ENCODE data around the gene ENTPD7.

Gene ENTPD7

DNA sequence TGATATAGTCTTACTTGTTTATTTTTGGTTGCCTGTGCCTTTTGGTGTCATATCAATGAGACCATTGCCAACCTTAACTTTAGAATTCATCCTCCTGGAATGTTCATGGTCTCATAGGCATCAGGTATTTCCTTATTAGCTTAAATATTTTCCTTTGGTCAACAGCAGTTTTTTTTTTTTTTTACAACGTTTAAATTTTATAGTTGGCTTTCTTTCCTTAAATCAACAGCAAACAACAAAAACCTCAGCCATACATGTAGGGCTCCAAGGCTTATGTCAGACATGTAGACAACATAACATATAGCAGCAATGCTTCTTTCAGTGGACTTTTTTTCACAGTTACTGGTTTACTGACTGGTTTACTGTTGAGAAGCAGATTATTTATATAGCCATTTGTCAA, 22.7 kb downstream of the ENTPD7 start:
- peaks cover 3% of the 10 kb centered on the region for H3K27me3 ChIP-seq (ENCODE audit: insufficient read depth, low read length, poor library complexity)
- H3K79me2 ChIP-seq (ENCODE audit: insufficient read depth, low read length) = no peaks in the 10 kb centered on the region
- ATAC-seq (ENCODE audit: insufficient read depth, low read depth) = no peak
- no peaks in the 10 kb centered on the region for H3K36me3 ChIP-seq (ENCODE audit: insufficient read depth, low read length)
- TF ChIP-seq, protein P1, sequence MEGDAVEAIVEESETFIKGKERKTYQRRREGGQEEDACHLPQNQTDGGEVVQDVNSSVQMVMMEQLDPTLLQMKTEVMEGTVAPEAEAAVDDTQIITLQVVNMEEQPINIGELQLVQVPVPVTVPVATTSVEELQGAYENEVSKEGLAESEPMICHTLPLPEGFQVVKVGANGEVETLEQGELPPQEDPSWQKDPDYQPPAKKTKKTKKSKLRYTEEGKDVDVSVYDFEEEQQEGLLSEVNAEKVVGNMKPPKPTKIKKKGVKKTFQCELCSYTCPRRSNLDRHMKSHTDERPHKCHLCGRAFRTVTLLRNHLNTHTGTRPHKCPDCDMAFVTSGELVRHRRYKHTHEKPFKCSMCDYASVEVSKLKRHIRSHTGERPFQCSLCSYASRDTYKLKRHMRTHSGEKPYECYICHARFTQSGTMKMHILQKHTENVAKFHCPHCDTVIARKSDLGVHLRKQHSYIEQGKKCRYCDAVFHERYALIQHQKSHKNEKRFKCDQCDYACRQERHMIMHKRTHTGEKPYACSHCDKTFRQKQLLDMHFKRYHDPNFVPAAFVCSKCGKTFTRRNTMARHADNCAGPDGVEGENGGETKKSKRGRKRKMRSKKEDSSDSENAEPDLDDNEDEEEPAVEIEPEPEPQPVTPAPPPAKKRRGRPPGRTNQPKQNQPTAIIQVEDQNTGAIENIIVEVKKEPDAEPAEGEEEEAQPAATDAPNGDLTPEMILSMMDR (IDR thresholded peaks at IDR 0.05; ENCODE audit: borderline replicate concordance, extremely low read depth, low read length, poor library complexity, severe bottlenecking) = no peak
- TF ChIP-seq EZH2 (IDR thresholded peaks at IDR 0.05; ENCODE audit: borderline replicate concordance, low read depth, low read length, severe bottlenecking) = no peak
- no peak overlapping the region for H3K4me3 ChIP-seq (ENCODE audit: low read depth in 1 of 2, low read length in 2 of 2)
- H3K4me1 ChIP-seq (ENCODE audit: insufficient read depth, low read length) = no peaks in the 10 kb centered on the region
- no peak overlapping the region for H3K9ac ChIP-seq (ENCODE audit: low read depth, low read length)
- no peak overlapping the region for H2AFZ ChIP-seq (ENCODE audit: low read depth, low read length)
- H3K27ac ChIP-seq (ENCODE audit: low read length) = no peak overlapping the region
- no peak for DNase-seq
- no peaks in the 10 kb centered on the region for H3K9me3 ChIP-seq (ENCODE audit: insufficient read depth, low read length, severe bottlenecking)
- no peaks in the 10 kb centered on the region for H4K20me1 ChIP-seq (ENCODE audit: insufficient read depth, low read length)
- no peak overlapping the region for H3K4me2 ChIP-seq (ENCODE audit: insufficient read depth, low read length)

- H3K27me3 ChIP-seq (ENCODE audit: insufficient read depth, low read length, poor library complexity) = peaks cover 3% of the 10 kb centered on the region
- TF ChIP-seq, protein P1 (IDR thresholded peaks at IDR 0.05; ENCODE audit: borderline replicate concordance, extremely low read depth, low read length, poor library complexity, severe bottlenecking) = no peak
- no peak for TF ChIP-seq EZH2 (IDR thresholded peaks at IDR 0.05; ENCODE audit: borderline replicate concordance, low read depth, low read length, severe bottlenecking)
- H3K4me1 ChIP-seq (ENCODE audit: insufficient read depth, low read length) = no peaks in the 10 kb centered on the region
- H3K36me3 ChIP-seq (ENCODE audit: insufficient read depth, low read length) = no peaks in the 10 kb centered on the region
- DNase-seq (no peak), ATAC-seq (ENCODE audit: insufficient read depth, low read depth) (no peak)
- H4K20me1 ChIP-seq (ENCODE audit: insufficient read depth, low read length) = no peaks in the 10 kb centered on the region
- H3K4me3 ChIP-seq (ENCODE audit: low read depth in 1 of 2, low read length in 2 of 2) = no peak overlapping the region
- no peaks in the 10 kb centered on the region for H3K79me2 ChIP-seq (ENCODE audit: insufficient read depth, low read length)
- no peaks in the 10 kb centered on the region for H3K9me3 ChIP-seq (ENCODE audit: insufficient read depth, low read length, severe bottlenecking)
- no peak overlapping the region for H3K27ac ChIP-seq (ENCODE audit: low read length)
- H3K9ac ChIP-seq (ENCODE audit: low read depth, low read length) = no peak overlapping the region
- H2AFZ ChIP-seq (ENCODE audit: low read depth, low read length) = no peak overlapping the region
- H3K4me2 ChIP-seq (ENCODE audit: insufficient read depth, low read length) = no peak overlapping the region
Observed at GRCh38 chr10:99682752-99683151, 23.4 kb downstream of the ENTPD7 start.

- H3K9me3 ChIP-seq (ENCODE audit: insufficient read depth, low read length, severe bottlenecking) = no peaks in the 10 kb centered on the region
- H3K79me2 ChIP-seq (ENCODE audit: insufficient read depth, low read length) = no peaks in the 10 kb centered on the region
- no peak overlapping the region for H3K27ac ChIP-seq (ENCODE audit: low read length)
- no peak overlapping the region for H2AFZ ChIP-seq (ENCODE audit: low read depth, low read length)
- no peak overlapping the region for H3K4me3 ChIP-seq (ENCODE audit: low read depth in 1 of 2, low read length in 2 of 2)
- H4K20me1 ChIP-seq (ENCODE audit: insufficient read depth, low read length) = no peaks in the 10 kb centered on the region
- H3K9ac ChIP-seq (ENCODE audit: low read depth, low read length) = no peak overlapping the region
- TF ChIP-seq EZH2 (IDR thresholded peaks at IDR 0.05; ENCODE audit: borderline replicate concordance, low read depth, low read length, severe bottlenecking) = no peak
- TF ChIP-seq, protein P1 (IDR thresholded peaks at IDR 0.05; ENCODE audit: borderline replicate concordance, extremely low read depth, low read length, poor library complexity, severe bottlenecking) = no peak
- no peaks in the 10 kb centered on the region for H3K36me3 ChIP-seq (ENCODE audit: insufficient read depth, low read length)
- H3K4me2 ChIP-seq (ENCODE audit: insufficient read depth, low read length) = no peak overlapping the region
- no peak for ATAC-seq (ENCODE audit: insufficient read depth, low read depth)
- H3K4me1 ChIP-seq (ENCODE audit: insufficient read depth, low read length) = no peaks in the 10 kb centered on the region
- no peak for DNase-seq
- peaks cover 12% of the 10 kb centered on the region for H3K27me3 ChIP-seq (ENCODE audit: insufficient read depth, low read length, poor library complexity)
Observed at GRCh38 chr10:99685597-99685967, 26.3 kb downstream of the ENTPD7 start.

GRCh38 chr10:99689461-99689860, 30.2 kb downstream of the ENTPD7 start:
- H3K9ac ChIP-seq (ENCODE audit: low read depth, low read length) = no peak overlapping the region
- no peaks in the 10 kb centered on the region for H3K4me1 ChIP-seq (ENCODE audit: insufficient read depth, low read length)
- H3K9me3 ChIP-seq (ENCODE audit: insufficient read depth, low read length, severe bottlenecking) = no peaks in the 10 kb centered on the region
- no peaks in the 10 kb centered on the region for H4K20me1 ChIP-seq (ENCODE audit: insufficient read depth, low read length)
- no peak overlapping the region for H3K27ac ChIP-seq (ENCODE audit: low read length)
- no peak for ATAC-seq (ENCODE audit: insufficient read depth, low read depth)
- H3K4me2 ChIP-seq (ENCODE audit: insufficient read depth, low read length) = no peak overlapping the region
- H3K79me2 ChIP-seq (ENCODE audit: insufficient read depth, low read length) = no peaks in the 10 kb centered on the region
- H3K4me3 ChIP-seq (ENCODE audit: low read depth in 1 of 2, low read length in 2 of 2) = no peak overlapping the region
- peaks cover 16% of the 10 kb centered on the region for H3K27me3 ChIP-seq (ENCODE audit: insufficient read depth, low read length, poor library complexity)
- TF ChIP-seq, protein P1 (IDR thresholded peaks at IDR 0.05; ENCODE audit: borderline replicate concordance, extremely low read depth, low read length, poor library complexity, severe bottlenecking) = no peak
- TF ChIP-seq EZH2 (IDR thresholded peaks at IDR 0.05; ENCODE audit: borderline replicate concordance, low read depth, low read length, severe bottlenecking) = no peak
- DNase-seq = no peak
- no peaks in the 10 kb centered on the region for H3K36me3 ChIP-seq (ENCODE audit: insufficient read depth, low read length)
- no peak overlapping the region for H2AFZ ChIP-seq (ENCODE audit: low read depth, low read length)
